ENCODE measurements around the gene CDH13.

GRCh38 chr16:83578171-83578570 lies 951.4 kb downstream of the CDH13 start:
- no peak for TF ChIP-seq CTCF (IDR thresholded peaks at IDR 0.05; ENCODE audit: extremely low read depth in 1 of 2, insufficient read depth in 1 of 2, low read depth in 1 of 2, low read length in 2 of 2)
- no peak for TF ChIP-seq FOS (IDR thresholded peaks at IDR 0.05; ENCODE audit: borderline replicate concordance, insufficient read depth, low read length)
- TF ChIP-seq POLR2AphosphoS5 (IDR thresholded peaks at IDR 0.05; ENCODE audit: insufficient read depth, low read depth, low read length) = no peak
- no peak for TF ChIP-seq POLR2A (IDR thresholded peaks at IDR 0.05; ENCODE audit: low read depth, low read length)
- no peak for TF ChIP-seq EZH2 (IDR thresholded peaks at IDR 0.05; ENCODE audit: borderline replicate concordance, low read depth, low read length, severe bottlenecking)
- TF ChIP-seq JUN (IDR thresholded peaks at IDR 0.05; ENCODE audit: borderline replicate concordance, insufficient read depth, insufficient read length, low read depth) = no peak

Measured in endothelial cell of umbilical vein (primary cell).